WTC11 (cell line): ENCODE results near the gene TMEM190. TPM values are rescaled to one million over a fixed set of nuclear protein-coding genes. Genes with fewer than 3 reads are reported as not detected.
A peak's percentile ranks its signal among the peaks of the same experiment; 100 is the strongest.

Experiments
- CBFB ChIP-seq: sonication (generic); formaldehyde crosslinking; IDR thresholded peaks from 2 replicates; pipeline ENCODE4 v1.8.1; 2022; ENCODE audit warnings: mild to moderate bottlenecking, low read depth, missing genetic modification reagents
- GABPB1 ChIP-seq: sonication (generic); formaldehyde crosslinking; IDR thresholded peaks from 2 replicates; pipeline ENCODE4 v1.8.1; 2023; ENCODE audit warnings: mild to moderate bottlenecking, missing genetic modification reagents
- JUN ChIP-seq: sonication (generic); formaldehyde crosslinking; IDR thresholded peaks from 2 replicates; pipeline ENCODE4 v1.8.0; 2023; ENCODE audit warnings: mild to moderate bottlenecking, missing genetic modification reagents
- NR2C2 ChIP-seq: sonication (generic); formaldehyde crosslinking; IDR thresholded peaks from 2 replicates; pipeline ENCODE4 v1.8.0; 2022; ENCODE audit warnings: mild to moderate bottlenecking, missing genetic modification reagents
- RELA ChIP-seq: sonication (generic); formaldehyde crosslinking; IDR thresholded peaks from 2 replicates; pipeline ENCODE4 v1.8.1; 2022; ENCODE audit warnings: missing genetic modification reagents, mild to moderate bottlenecking, borderline replicate concordance
- RORB ChIP-seq: fragments of 250-450 bp; sonication (Bioruptor Pico); IDR thresholded peaks from 2 replicates; pipeline ENCODE4 v1.9.0; 2021; ENCODE audit warnings: mild to moderate bottlenecking
- TEAD1 ChIP-seq: sonication (generic); formaldehyde crosslinking; IDR thresholded peaks from 2 replicates; pipeline ENCODE4 v1.8.0; 2022; ENCODE audit warnings: mild to moderate bottlenecking, missing genetic modification reagents
- ZNF396 ChIP-seq: fragments of 250-450 bp; sonication (Bioruptor Pico); IDR thresholded peaks from 2 replicates; pipeline ENCODE4 v1.8.0; 2021; ENCODE audit warnings: mild to moderate bottlenecking, moderate library complexity, borderline replicate concordance
- ZNF416 ChIP-seq: fragments of 250-450 bp; sonication (Bioruptor Pico); IDR thresholded peaks from 2 replicates; pipeline ENCODE4 v1.9.0; 2021; ENCODE audit warnings: mild to moderate bottlenecking, inconsistent platforms
- ZNF671 ChIP-seq: fragments of 250-450 bp; sonication (Bioruptor Pico); IDR thresholded peaks from 2 replicates; pipeline ENCODE4 v1.8.0; 2021; ENCODE audit warnings: mild to moderate bottlenecking
- total RNA-seq: library from RNA; stranded (reverse); gene quantifications from 3 replicates; pipeline ENCODE4 v1.2.3, GENCODE V29; 2021
- TF ChIP-seq, protein P1 (sequence below): fragments of 250-450 bp; sonication (Bioruptor Pico); IDR thresholded peaks from 2 replicates; pipeline ENCODE4 v1.9.0; 2021; ENCODE audit warnings: mild to moderate bottlenecking, borderline replicate concordance
- TF ChIP-seq, protein P2 (sequence below): fragments of 250-450 bp; sonication (Bioruptor Pico); IDR thresholded peaks from 2 replicates; pipeline ENCODE4 v1.9.0; 2021; ENCODE audit warnings: mild to moderate bottlenecking
- TF ChIP-seq, protein P3 (sequence below): sonication (generic); formaldehyde crosslinking; conservative IDR thresholded peaks from 2 replicates; pipeline ENCODE4 v1.8.1; 2023; ENCODE audit warnings: mild to moderate bottlenecking, low read depth, missing genetic modification reagents, moderate library complexity
- TF ChIP-seq, protein P4 (sequence below): sonication (generic); formaldehyde crosslinking; IDR thresholded peaks from 2 replicates; pipeline ENCODE4 v1.8.1; 2023; ENCODE audit warnings: mild to moderate bottlenecking, missing genetic modification reagents, moderate library complexity
- TF ChIP-seq, protein P5 (sequence below): sonication (generic); formaldehyde crosslinking; IDR thresholded peaks from 2 replicates; pipeline ENCODE4 v1.8.1; 2023; ENCODE audit warnings: mild to moderate bottlenecking, moderate library complexity, missing genetic modification reagents
- TF ChIP-seq, protein P6 (sequence below): sonication (generic); formaldehyde crosslinking; IDR thresholded peaks from 2 replicates; pipeline ENCODE4 v1.8.1; 2022; ENCODE audit warnings: missing genetic modification reagents, borderline replicate concordance
- TF ChIP-seq, protein P7 (sequence below): sonication (generic); formaldehyde crosslinking; IDR thresholded peaks from 2 replicates; pipeline ENCODE4 v1.8.1; 2022; ENCODE audit warnings: mild to moderate bottlenecking, moderate library complexity, missing genetic modification reagents
- TF ChIP-seq, protein P8 (sequence below): sonication (generic); formaldehyde crosslinking; conservative IDR thresholded peaks from 2 replicates; pipeline ENCODE4 v1.8.1; 2022; ENCODE audit warnings: mild to moderate bottlenecking, missing genetic modification reagents
- TF ChIP-seq, protein P9 (sequence below): sonication (generic); formaldehyde crosslinking; IDR thresholded peaks from 2 replicates; pipeline ENCODE4 v1.8.1; 2023; ENCODE audit warnings: mild to moderate bottlenecking, missing genetic modification reagents

Gene TMEM190
- total RNA-seq, 1 experiment from 2014 or later = 0.33 TPM

DNA sequence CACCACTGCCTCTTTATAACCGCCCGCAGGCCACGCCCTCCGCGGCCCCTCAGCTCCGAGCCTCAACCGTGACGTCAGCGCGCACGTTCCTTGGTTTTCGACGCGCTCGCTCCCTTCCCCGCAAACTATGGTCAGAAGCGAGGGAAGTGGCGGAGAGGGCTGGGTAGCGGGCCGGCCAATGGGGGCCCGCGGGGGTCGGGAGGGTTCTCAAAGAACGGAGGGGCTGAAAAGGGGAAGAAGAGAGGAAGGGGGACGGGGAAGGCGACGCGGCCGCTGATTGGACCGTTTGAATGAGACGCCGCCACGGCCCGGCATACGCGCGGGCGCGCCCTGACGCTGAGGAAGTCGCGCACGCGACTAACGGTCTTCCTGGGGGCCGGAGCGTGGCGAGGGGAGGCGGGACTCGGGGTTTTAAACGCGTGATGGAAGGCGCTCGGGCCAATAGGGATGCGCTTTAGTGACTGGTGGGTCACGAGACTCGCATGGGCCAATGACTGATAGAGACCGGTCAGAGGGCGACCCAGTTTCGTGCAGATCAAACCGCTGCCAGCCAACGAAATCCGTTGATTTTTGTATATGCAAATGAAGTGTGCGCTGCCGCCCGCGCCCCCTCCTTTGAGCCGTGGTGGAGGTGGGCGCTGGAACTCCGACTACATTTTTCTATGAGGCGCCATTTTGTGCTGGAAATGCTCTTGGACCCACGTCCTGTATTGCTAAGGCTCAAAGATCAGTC is 31.3 kb downstream of the TMEM190 start (continued):
- TF ChIP-seq, protein P1, sequence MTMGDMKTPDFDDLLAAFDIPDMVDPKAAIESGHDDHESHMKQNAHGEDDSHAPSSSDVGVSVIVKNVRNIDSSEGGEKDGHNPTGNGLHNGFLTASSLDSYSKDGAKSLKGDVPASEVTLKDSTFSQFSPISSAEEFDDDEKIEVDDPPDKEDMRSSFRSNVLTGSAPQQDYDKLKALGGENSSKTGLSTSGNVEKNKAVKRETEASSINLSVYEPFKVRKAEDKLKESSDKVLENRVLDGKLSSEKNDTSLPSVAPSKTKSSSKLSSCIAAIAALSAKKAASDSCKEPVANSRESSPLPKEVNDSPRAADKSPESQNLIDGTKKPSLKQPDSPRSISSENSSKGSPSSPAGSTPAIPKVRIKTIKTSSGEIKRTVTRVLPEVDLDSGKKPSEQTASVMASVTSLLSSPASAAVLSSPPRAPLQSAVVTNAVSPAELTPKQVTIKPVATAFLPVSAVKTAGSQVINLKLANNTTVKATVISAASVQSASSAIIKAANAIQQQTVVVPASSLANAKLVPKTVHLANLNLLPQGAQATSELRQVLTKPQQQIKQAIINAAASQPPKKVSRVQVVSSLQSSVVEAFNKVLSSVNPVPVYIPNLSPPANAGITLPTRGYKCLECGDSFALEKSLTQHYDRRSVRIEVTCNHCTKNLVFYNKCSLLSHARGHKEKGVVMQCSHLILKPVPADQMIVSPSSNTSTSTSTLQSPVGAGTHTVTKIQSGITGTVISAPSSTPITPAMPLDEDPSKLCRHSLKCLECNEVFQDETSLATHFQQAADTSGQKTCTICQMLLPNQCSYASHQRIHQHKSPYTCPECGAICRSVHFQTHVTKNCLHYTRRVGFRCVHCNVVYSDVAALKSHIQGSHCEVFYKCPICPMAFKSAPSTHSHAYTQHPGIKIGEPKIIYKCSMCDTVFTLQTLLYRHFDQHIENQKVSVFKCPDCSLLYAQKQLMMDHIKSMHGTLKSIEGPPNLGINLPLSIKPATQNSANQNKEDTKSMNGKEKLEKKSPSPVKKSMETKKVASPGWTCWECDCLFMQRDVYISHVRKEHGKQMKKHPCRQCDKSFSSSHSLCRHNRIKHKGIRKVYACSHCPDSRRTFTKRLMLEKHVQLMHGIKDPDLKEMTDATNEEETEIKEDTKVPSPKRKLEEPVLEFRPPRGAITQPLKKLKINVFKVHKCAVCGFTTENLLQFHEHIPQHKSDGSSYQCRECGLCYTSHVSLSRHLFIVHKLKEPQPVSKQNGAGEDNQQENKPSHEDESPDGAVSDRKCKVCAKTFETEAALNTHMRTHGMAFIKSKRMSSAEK (CRISPR knock-in tag) = no peak
- TF ChIP-seq, protein P2, sequence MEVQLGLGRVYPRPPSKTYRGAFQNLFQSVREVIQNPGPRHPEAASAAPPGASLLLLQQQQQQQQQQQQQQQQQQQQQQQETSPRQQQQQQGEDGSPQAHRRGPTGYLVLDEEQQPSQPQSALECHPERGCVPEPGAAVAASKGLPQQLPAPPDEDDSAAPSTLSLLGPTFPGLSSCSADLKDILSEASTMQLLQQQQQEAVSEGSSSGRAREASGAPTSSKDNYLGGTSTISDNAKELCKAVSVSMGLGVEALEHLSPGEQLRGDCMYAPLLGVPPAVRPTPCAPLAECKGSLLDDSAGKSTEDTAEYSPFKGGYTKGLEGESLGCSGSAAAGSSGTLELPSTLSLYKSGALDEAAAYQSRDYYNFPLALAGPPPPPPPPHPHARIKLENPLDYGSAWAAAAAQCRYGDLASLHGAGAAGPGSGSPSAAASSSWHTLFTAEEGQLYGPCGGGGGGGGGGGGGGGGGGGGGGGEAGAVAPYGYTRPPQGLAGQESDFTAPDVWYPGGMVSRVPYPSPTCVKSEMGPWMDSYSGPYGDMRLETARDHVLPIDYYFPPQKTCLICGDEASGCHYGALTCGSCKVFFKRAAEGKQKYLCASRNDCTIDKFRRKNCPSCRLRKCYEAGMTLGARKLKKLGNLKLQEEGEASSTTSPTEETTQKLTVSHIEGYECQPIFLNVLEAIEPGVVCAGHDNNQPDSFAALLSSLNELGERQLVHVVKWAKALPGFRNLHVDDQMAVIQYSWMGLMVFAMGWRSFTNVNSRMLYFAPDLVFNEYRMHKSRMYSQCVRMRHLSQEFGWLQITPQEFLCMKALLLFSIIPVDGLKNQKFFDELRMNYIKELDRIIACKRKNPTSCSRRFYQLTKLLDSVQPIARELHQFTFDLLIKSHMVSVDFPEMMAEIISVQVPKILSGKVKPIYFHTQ (CRISPR knock-in tag) = no peak
- TF ChIP-seq, protein P3, sequence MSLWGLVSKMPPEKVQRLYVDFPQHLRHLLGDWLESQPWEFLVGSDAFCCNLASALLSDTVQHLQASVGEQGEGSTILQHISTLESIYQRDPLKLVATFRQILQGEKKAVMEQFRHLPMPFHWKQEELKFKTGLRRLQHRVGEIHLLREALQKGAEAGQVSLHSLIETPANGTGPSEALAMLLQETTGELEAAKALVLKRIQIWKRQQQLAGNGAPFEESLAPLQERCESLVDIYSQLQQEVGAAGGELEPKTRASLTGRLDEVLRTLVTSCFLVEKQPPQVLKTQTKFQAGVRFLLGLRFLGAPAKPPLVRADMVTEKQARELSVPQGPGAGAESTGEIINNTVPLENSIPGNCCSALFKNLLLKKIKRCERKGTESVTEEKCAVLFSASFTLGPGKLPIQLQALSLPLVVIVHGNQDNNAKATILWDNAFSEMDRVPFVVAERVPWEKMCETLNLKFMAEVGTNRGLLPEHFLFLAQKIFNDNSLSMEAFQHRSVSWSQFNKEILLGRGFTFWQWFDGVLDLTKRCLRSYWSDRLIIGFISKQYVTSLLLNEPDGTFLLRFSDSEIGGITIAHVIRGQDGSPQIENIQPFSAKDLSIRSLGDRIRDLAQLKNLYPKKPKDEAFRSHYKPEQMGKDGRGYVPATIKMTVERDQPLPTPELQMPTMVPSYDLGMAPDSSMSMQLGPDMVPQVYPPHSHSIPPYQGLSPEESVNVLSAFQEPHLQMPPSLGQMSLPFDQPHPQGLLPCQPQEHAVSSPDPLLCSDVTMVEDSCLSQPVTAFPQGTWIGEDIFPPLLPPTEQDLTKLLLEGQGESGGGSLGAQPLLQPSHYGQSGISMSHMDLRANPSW (CRISPR knock-in tag) = no peak
- TF ChIP-seq, protein P4, sequence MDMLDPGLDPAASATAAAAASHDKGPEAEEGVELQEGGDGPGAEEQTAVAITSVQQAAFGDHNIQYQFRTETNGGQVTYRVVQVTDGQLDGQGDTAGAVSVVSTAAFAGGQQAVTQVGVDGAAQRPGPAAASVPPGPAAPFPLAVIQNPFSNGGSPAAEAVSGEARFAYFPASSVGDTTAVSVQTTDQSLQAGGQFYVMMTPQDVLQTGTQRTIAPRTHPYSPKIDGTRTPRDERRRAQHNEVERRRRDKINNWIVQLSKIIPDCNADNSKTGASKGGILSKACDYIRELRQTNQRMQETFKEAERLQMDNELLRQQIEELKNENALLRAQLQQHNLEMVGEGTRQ = peak; percentile 94
- TF ChIP-seq, protein P5, sequence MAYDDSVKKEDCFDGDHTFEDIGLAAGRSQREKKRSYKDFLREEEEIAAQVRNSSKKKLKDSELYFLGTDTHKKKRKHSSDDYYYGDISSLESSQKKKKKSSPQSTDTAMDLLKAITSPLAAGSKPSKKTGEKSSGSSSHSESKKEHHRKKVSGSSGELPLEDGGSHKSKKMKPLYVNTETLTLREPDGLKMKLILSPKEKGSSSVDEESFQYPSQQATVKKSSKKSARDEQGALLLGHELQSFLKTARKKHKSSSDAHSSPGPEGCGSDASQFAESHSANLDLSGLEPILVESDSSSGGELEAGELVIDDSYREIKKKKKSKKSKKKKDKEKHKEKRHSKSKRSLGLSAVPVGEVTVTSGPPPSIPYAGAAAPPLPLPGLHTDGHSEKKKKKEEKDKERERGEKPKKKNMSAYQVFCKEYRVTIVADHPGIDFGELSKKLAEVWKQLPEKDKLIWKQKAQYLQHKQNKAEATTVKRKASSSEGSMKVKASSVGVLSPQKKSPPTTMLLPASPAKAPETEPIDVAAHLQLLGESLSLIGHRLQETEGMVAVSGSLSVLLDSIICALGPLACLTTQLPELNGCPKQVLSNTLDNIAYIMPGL = no peak
- TF ChIP-seq, protein P6, sequence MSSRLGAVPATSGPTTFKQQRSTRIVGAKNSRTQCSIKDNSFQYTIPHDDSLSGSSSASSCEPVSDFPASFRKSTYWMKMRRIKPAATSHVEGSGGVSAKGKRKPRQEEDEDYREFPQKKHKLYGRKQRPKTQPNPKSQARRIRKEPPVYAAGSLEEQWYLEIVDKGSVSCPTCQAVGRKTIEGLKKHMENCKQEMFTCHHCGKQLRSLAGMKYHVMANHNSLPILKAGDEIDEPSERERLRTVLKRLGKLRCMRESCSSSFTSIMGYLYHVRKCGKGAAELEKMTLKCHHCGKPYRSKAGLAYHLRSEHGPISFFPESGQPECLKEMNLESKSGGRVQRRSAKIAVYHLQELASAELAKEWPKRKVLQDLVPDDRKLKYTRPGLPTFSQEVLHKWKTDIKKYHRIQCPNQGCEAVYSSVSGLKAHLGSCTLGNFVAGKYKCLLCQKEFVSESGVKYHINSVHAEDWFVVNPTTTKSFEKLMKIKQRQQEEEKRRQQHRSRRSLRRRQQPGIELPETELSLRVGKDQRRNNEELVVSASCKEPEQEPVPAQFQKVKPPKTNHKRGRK = no peak
- TF ChIP-seq CBFB (CRISPR knock-in tag) (peak; percentile 89; the same call in 1 of the 2 replicates), GABPB1 (peak; percentile 67), RORB (CRISPR knock-in tag) (no peak), ZNF416 (CRISPR knock-in tag) (no peak), ZNF396 (CRISPR knock-in tag) (no peak), NR2C2 (peak; percentile 62; the same call in 1 of the 2 replicates), JUN (CRISPR knock-in tag) (0 out of 2 replicates have a peak, but pooled peaks have one; percentile 2), ZNF671 (CRISPR knock-in tag) (no peak), RELA (CRISPR knock-in tag) (peak; percentile 49; the same call in 1 of the 2 replicates), TEAD1 (peak; percentile 40; the same call in 1 of the 2 replicates)
- TF ChIP-seq, protein P7, sequence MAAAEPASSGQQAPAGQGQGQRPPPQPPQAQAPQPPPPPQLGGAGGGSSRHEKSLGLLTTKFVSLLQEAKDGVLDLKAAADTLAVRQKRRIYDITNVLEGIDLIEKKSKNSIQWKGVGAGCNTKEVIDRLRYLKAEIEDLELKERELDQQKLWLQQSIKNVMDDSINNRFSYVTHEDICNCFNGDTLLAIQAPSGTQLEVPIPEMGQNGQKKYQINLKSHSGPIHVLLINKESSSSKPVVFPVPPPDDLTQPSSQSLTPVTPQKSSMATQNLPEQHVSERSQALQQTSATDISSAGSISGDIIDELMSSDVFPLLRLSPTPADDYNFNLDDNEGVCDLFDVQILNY = peak; percentile 86; the same call in 1 of the 2 replicates
- TF ChIP-seq, protein P8, sequence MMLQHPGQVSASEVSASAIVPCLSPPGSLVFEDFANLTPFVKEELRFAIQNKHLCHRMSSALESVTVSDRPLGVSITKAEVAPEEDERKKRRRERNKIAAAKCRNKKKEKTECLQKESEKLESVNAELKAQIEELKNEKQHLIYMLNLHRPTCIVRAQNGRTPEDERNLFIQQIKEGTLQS (CRISPR knock-in tag) = no peak
- TF ChIP-seq, protein P9, sequence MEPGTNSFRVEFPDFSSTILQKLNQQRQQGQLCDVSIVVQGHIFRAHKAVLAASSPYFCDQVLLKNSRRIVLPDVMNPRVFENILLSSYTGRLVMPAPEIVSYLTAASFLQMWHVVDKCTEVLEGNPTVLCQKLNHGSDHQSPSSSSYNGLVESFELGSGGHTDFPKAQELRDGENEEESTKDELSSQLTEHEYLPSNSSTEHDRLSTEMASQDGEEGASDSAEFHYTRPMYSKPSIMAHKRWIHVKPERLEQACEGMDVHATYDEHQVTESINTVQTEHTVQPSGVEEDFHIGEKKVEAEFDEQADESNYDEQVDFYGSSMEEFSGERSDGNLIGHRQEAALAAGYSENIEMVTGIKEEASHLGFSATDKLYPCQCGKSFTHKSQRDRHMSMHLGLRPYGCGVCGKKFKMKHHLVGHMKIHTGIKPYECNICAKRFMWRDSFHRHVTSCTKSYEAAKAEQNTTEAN (CRISPR knock-in tag) = peak; percentile 90; the same call in 1 of the 2 replicates
